DND-41 (cell line): ENCODE data around the gene DENR.
"Not testable (repeated sequence)": the region's sequence is repeated elsewhere in the genome, so short reads cannot be mapped to it uniquely, and the experiment has no call there.

Experiments used
- CTCF ChIP-seq: IDR thresholded peaks from 2 replicates; pipeline ENCODE4 v1.5.1; 2012; ENCODE audit warnings: borderline replicate concordance, low read length, moderate library complexity, mild to moderate bottlenecking; ENCODE audit not compliant: poor library complexity, severe bottlenecking; ENCODE audit errors: extremely low read depth
- EZH2 ChIP-seq: IDR thresholded peaks from 3 replicates; pipeline ENCODE4 v1.6.1; 2012; ENCODE audit warnings: borderline replicate concordance, low read depth, mild to moderate bottlenecking, moderate library complexity, low read length, inconsistent platforms; ENCODE audit not compliant: severe bottlenecking

GRCh38 chr12:122804957-122805356 lies 52.3 kb downstream of the DENR start:
- not testable (repeated sequence) for TF ChIP-seq CTCF, EZH2
